ENCODE results near the gene GABBR2. TPM values are rescaled to one million over a fixed set of nuclear protein-coding genes. Genes with fewer than 3 reads are reported as not detected.

Gene GABBR2
- total and polyA plus RNA-seq, 2 of the 8 experiments (the other 6 are each of a cell fraction or from before 2014, with no cell fraction given), result 0.50 to 1.2 TPM

GRCh38 chr9:98369896-98370295, 338.8 kb downstream of the GABBR2 start:
- CTCF ChIA-PET (ENCODE audit: partially characterized antibody), result interaction anchor here (0.8 kb wide), 1 partner anchor 362 kb away, joined by 3 read pairs; no protein-coding TSS in a partner anchor
- Histone ChIP-seq H2AFZ (ENCODE audit: low read length) (no peak overlapping the region), H3K4me1 (replicated peaks in 1 of 4; ENCODE audit: control insufficient read depth in 3 of 4, insufficient read depth in 4 of 4, low read length in 3 of 4) (no peaks in the 10 kb centered on the region; a peak in 2 of 7 replicates), H3K4me3 (ENCODE audit: extremely low read depth in 1 of 4, insufficient read depth in 2 of 4, low read depth in 3 of 4, low read length in 4 of 4) (no peak overlapping the region), H2BK15ac (ENCODE audit: low read length) (no peak overlapping the region), H3K9me3 (ENCODE audit: insufficient read depth in 2 of 2, low read depth in 1 of 2, low read length in 1 of 2) (peaks cover 12 to 17% of the 10 kb centered on the region in 2 experiments), H2BK120ac (replicated peaks; ENCODE audit: low read depth, low read length) (no peak overlapping the region), H3K36me3 (ENCODE audit: control insufficient read depth in 2 of 4, insufficient read depth in 4 of 4, low read length in 3 of 4) (no peaks in the 10 kb centered on the region), H3K79me2 (ENCODE audit: control insufficient read depth in 1 of 2, insufficient read depth in 2 of 2, low read length in 2 of 2) (no peaks in the 10 kb centered on the region), H2BK20ac (ENCODE audit: low read length) (no peak overlapping the region), H3K27ac (ENCODE audit: low read depth, low read length) (no peak overlapping the region), H3K4me2 (ENCODE audit: insufficient read depth in 1 of 2, low read depth in 2 of 2, low read length in 2 of 2) (no peak overlapping the region), H2BK12ac (ENCODE audit: low read depth, low read length) (no peak overlapping the region), H3K27me3 (replicated peaks in 1 of 4; ENCODE audit: control insufficient read depth in 3 of 4, extremely low read depth in 1 of 4, insufficient read depth in 3 of 4, low read length in 3 of 4) (no peaks in the 10 kb centered on the region), H4K91ac (replicated peaks; ENCODE audit: insufficient read length, low read length) (no peak overlapping the region), H3K23me2 (ENCODE audit: low read depth, low read length) (peaks cover 2% of the 10 kb centered on the region; the same call in 1 of the 2 replicates), H3K14ac (ENCODE audit: insufficient read length) (no peak overlapping the region), H3K56ac (replicated peaks; ENCODE audit: insufficient read length, low read depth, low read length) (no peak overlapping the region), H2AK5ac (ENCODE audit: low read depth, low read length) (no peak overlapping the region), H3K9ac (replicated peaks in 1 of 4; ENCODE audit: extremely low read depth in 1 of 4, low read depth in 3 of 4, low read length in 3 of 4) (no peak overlapping the region), H4K5ac (ENCODE audit: insufficient read length, low read depth, low read length) (no peak overlapping the region), H3K4ac (replicated peaks; ENCODE audit: insufficient read length, low read depth, low read length) (no peak overlapping the region), H3K79me1 (ENCODE audit: low read depth, low read length) (no peaks in the 10 kb centered on the region), H3K18ac (ENCODE audit: extremely low read depth, low read length) (no peak overlapping the region), H2BK5ac (ENCODE audit: low read depth, low read length) (no peak overlapping the region), H4K20me1 (replicated peaks in 1 of 2; ENCODE audit: control insufficient read depth in 1 of 2, insufficient read depth in 2 of 2, low read length in 2 of 2) (no peaks in the 10 kb centered on the region), H4K8ac (ENCODE audit: extremely low read depth, insufficient read depth, low read length) (no peak overlapping the region), H3K23ac (ENCODE audit: insufficient read length) (no peak overlapping the region)
- FAIRE-seq, result no peak
- no peak for TF ChIP-seq JUND (IDR thresholded peaks at IDR 0.05; ENCODE audit: low read length)
- TF ChIP-seq KDM4A (IDR thresholded peaks at IDR 0.05; ENCODE audit: low read depth, low read length, severe bottlenecking), result no peak
- TF ChIP-seq POU5F1 (IDR thresholded peaks at IDR 0.05; ENCODE audit: low read depth, low read length), result no peak
- no peak for TF ChIP-seq CBX5 (IDR thresholded peaks at IDR 0.05; ENCODE audit: low read depth, low read length)
- POLR2A ChIA-PET (ENCODE audit: partially characterized antibody), result no interaction called here
- no peak for DNase-seq (ENCODE audit: low read depth in 1 of 2, low spot score in 2 of 2)
- WGBS, 2 experiments (ENCODE audit: extremely low coverage in 1 of 2, insufficient coverage in 1 of 2, insufficient read length in 1 of 2, insufficient replicate concordance in 2 of 2, low coverage in 1 of 2, low lambda C conversion rate in 2 of 2, missing lambda C conversion rate in 1 of 2), result 92% methylated on average over 1 of the region's 2 CpGs; no CpG with 5 or more reads in 1 of the 2 experiments

All from H1 (cell line).